GM23338 (cell line): ENCODE data around the gene GLS.

ENCODE experiments used
- CTCF ChIP-seq, 2 experiments: fragments of 200-600 bp in 1 of 2; sonication (generic) in 1 of 2; conservative IDR thresholded peaks; 2 replicates each; pipeline versions ENCODE4 v1.5.1 to v1.6.1; 2016 to 2017; ENCODE audit warnings: antibody characterized with exemption in 2 of 2, low read depth in 2 of 2, mild to moderate bottlenecking in 2 of 2, moderate library complexity in 1 of 2
- EZH2 ChIP-seq: fragments of 200-600 bp; sonication (generic); IDR thresholded peaks from one replicate; pipeline ENCODE4 v1.8.0; 2017; ENCODE audit warnings: antibody characterized with exemption, mild to moderate bottlenecking, low read depth; ENCODE audit not compliant: unreplicated experiment
- EZH2phosphoT487 ChIP-seq: fragments of 200-600 bp; sonication (generic); IDR thresholded peaks from one replicate; pipeline ENCODE4 v1.8.1; 2018; ENCODE audit warnings: antibody characterized with exemption; ENCODE audit not compliant: unreplicated experiment
- JUNB ChIP-seq: IDR thresholded peaks from one replicate; pipeline ENCODE4 v1.6.1; 2016; ENCODE audit warnings: antibody characterized with exemption; ENCODE audit not compliant: unreplicated experiment

GRCh38 chr2:190981333-190981732 lies 100.7 kb downstream of the GLS start:
- TF ChIP-seq EZH2 (no peak), CTCF (conservative IDR thresholded peaks at IDR 0.05; ENCODE audit: low read depth in 2 of 2) (no peak), JUNB (no peak), EZH2phosphoT487 (no peak)
